Fibroblast of mammary gland (primary cell): ENCODE data around the gene TMEM217.

ENCODE experiments used
- DNase-seq: peaks from one replicate; pipeline ENCODE4 v3.0.0-alpha.2; 2010; ENCODE audit warnings: low read depth
- H3K4me3 ChIP-seq: 2 replicates; pipeline ENCODE4 v1.5.1; 2011; ENCODE audit warnings: low read depth, mild to moderate bottlenecking, low read length, moderate library complexity; ENCODE audit not compliant: control insufficient read depth
- TF ChIP-seq, protein P1 (sequence below): conservative IDR thresholded peaks from 2 replicates; pipeline ENCODE4 v1.5.1; 2011; ENCODE audit warnings: low read depth, low read length, inconsistent platforms; ENCODE audit not compliant: control insufficient read depth, insufficient read depth

Gene TMEM217

DNA sequence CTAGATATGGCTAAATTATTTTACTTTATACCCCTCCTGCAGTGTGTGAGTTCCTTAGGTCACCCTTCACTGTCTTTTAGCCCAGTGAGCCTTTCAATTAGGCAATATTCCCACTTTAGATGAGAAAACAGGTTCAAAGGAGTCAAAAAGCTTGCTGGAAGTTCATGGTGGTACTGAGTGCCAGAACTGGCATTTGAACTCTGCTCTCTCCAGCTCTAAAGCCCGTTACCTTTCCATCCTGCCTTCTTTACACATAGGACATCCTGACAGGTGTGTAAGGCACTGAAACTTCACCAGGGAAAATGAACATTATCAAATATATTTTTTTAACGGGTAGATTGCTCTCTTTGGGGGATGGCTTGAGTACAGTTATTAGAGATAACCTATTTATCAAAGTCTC lies 11.2 kb upstream of the TMEM217 start:
- H3K4me3 ChIP-seq = no peak overlapping the region
- DNase-seq = no peak
- TF ChIP-seq, protein P1, sequence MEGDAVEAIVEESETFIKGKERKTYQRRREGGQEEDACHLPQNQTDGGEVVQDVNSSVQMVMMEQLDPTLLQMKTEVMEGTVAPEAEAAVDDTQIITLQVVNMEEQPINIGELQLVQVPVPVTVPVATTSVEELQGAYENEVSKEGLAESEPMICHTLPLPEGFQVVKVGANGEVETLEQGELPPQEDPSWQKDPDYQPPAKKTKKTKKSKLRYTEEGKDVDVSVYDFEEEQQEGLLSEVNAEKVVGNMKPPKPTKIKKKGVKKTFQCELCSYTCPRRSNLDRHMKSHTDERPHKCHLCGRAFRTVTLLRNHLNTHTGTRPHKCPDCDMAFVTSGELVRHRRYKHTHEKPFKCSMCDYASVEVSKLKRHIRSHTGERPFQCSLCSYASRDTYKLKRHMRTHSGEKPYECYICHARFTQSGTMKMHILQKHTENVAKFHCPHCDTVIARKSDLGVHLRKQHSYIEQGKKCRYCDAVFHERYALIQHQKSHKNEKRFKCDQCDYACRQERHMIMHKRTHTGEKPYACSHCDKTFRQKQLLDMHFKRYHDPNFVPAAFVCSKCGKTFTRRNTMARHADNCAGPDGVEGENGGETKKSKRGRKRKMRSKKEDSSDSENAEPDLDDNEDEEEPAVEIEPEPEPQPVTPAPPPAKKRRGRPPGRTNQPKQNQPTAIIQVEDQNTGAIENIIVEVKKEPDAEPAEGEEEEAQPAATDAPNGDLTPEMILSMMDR = no peak

DNA sequence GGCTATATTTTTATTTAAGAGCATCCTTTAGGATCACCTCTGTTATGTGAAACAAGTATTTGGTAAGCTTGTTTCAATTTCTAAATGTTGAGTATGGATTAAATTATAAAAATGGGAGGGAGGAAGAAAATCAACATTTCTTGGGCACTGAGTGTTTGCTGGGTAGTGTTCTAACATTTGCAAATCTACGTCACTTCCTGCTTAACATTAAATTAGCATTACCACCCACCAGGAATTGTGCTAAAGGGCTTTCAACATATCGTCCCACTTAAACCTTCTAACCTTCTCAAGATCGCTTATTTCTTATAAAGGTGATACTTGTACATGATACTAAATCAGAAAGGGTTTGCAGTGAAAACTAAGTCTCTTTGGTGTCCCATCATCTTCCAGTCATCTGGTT lies 7.9 kb upstream of the TMEM217 start:
- no peak for DNase-seq
- H3K4me3 ChIP-seq = no peak overlapping the region
- TF ChIP-seq, protein P1 = no peak

DNA sequence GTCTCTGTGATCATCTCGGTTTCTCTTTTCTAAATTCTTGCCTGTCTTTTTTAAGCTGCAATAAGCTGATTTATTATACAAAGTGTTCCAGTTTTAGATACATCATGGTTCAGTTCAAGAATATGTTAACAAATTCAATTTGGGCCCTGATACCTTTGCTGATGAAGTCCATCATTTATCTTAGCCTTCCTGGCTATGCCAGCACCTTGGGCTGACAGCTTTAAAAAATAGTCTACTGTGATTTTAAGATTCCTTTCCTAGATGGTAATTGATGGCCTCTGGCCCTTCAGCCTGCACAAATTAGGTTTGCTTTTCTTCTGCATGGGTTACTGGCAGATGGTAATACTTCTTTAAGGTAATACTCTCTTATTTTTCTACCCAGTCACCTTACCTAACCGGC lies 7.1 kb upstream of the TMEM217 start:
- TF ChIP-seq, protein P1 = no peak
- H3K4me3 ChIP-seq = no peak overlapping the region
- DNase-seq = no peak

DNA sequence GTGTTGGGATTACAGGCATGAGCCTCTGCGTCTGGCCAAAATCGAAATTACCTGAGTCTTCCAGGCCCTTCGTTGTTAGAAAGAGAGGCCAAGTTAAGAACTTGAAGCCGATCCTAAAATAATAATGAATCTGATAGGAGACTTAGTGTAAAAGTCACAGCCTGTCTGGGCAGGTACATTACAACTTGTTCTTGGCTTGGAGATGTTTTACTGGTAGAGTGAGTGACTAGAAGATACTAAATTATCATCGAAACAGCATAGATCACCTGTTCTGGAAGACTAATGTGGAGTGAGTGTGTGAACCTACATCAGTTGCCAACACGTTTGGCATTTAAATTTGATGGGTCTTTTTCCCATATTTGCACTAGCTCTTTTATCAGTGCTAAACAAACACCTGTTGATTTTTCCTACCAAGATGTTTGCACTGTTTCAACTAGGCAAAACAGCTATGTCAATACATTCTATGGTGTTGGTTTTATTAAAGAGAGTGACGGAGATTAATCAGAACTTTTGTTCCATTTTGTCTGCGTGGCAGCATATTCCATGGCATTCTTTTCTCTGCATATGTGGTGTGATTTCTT lies 4.6 kb upstream of the TMEM217 start:
- TF ChIP-seq, protein P1 = no peak
- H3K4me3 ChIP-seq = no peak overlapping the region
- DNase-seq = no peak

DNA sequence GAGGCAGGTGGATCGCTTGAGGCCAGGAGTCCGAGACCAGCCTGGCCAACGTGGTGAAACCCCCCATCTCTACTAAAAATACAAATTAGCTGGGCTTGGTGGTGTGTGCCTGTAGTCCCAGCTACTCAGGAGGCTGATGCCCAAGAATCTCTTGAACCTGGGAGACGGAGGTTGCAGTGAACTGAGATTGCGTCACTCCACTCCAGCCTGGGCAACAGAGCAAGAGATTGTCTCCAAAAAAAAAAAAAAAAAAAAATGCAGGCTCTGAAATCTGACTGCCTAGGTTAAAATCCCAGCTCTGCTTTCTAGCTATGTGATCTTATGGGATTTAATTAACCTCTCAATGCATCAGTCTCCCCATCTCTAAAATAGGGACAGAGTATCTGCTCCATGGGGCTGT lies 3.3 kb upstream of the TMEM217 start:
- TF ChIP-seq, protein P1 = no peak
- H3K4me3 ChIP-seq = no peak overlapping the region
- DNase-seq = no peak

DNA sequence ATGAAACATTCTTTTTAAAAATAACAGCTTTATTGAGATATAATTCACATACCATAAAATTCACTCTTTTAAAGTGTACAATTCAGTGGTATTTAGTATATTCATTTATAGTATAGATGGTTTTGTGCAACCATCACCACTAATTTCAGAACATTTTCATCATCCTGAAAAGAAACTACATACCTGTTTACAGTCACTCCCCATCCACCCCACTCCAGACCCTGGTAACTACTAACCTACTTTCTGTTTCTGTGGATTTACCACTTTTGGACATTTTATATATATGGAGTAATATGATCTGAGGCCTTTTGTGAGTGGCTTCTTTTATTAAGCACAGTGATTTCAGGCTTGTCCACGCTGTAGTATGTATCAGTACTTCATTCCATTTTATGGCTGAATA lies 2.5 kb upstream of the TMEM217 start:
- H3K4me3 ChIP-seq = no peak overlapping the region
- TF ChIP-seq, protein P1 = no peak
- no peak for DNase-seq

GRCh38 chr6:37260040-37260439 lies 2.1 kb upstream of the TMEM217 start:
- no peak overlapping the region for H3K4me3 ChIP-seq

More at GRCh38 chr6:37260040-37260439, 2.1 kb upstream of the TMEM217 start:
- no peak for DNase-seq
- TF ChIP-seq, protein P1 = no peak
